Liver (tissue), 3 donors: ENCODE results near the gene ATF4.

ENCODE experiments used
- GABPA ChIP-seq, 2 donors: IDR thresholded peaks in 1 of 2; conservative IDR thresholded peaks in 1 of 2; 2 replicates each; pipeline ENCODE4 v1.6.1; 2016; ENCODE audit warnings: antibody characterized with exemption in 2 of 2, mild to moderate bottlenecking in 1 of 2, moderate library complexity in 1 of 2
- SP1 ChIP-seq: IDR thresholded peaks from 2 replicates; pipeline ENCODE4 v1.6.1; 2018; ENCODE audit warnings: antibody characterized with exemption, mild to moderate bottlenecking
- TAF1 ChIP-seq: conservative IDR thresholded peaks from 2 replicates; pipeline ENCODE4 v1.6.1; 2016; ENCODE audit warnings: antibody characterized with exemption, mild to moderate bottlenecking
- TF ChIP-seq, protein P1 (sequence below): fragments of 150-350 bp; IDR thresholded peaks from 2 replicates; pipeline ENCODE4 v1.5.1; 2017; ENCODE audit warnings: improper control_type of control experiment, low read depth, low read length; ENCODE audit not compliant: missing input control
- donor health status: healthy.
- donor health status: healthy.

DNA sequence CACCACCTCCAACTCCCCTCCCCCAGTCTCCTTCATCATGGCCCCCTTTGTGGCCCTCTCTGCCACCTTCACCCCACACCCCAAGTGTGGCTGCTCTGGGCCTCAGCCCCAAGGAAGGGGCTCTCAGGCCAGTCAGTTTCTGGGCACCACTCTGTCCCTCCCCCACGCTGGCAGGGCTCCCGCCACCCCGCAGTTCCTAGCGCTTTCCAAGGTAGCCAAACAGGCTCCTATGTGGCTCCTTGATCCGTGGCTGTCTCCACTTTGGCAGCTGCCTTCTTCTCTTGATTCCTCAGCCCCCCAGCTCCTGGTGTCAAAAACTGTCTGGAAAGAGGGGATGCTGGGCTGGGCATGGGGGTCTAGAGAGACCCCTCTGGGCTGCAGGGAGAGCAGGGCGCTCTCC lies 39.8 kb downstream of the ATF4 start:
- TF ChIP-seq, protein P1, sequence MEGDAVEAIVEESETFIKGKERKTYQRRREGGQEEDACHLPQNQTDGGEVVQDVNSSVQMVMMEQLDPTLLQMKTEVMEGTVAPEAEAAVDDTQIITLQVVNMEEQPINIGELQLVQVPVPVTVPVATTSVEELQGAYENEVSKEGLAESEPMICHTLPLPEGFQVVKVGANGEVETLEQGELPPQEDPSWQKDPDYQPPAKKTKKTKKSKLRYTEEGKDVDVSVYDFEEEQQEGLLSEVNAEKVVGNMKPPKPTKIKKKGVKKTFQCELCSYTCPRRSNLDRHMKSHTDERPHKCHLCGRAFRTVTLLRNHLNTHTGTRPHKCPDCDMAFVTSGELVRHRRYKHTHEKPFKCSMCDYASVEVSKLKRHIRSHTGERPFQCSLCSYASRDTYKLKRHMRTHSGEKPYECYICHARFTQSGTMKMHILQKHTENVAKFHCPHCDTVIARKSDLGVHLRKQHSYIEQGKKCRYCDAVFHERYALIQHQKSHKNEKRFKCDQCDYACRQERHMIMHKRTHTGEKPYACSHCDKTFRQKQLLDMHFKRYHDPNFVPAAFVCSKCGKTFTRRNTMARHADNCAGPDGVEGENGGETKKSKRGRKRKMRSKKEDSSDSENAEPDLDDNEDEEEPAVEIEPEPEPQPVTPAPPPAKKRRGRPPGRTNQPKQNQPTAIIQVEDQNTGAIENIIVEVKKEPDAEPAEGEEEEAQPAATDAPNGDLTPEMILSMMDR = no peak
- TF ChIP-seq SP1 (no peak), GABPA (IDR thresholded peaks at IDR 0.05 in 1 of 2, conservative IDR thresholded peaks at IDR 0.05 in 1 of 2) (no peak), TAF1 (no peak)
